GM12891 (cell line): Measurements from ENCODE around the gene MORF4L1.

Experiments
- POLR2A ChIP-seq: IDR thresholded peaks from 2 replicates; pipeline ENCODE4 v1.6.1; 2011; ENCODE audit warnings: low read depth, low read length, control low read depth
- POLR2AphosphoS5 ChIP-seq: IDR thresholded peaks from 2 replicates; pipeline ENCODE4 v1.6.1; 2011; ENCODE audit warnings: low read depth, low read length, control low read depth
- TAF1 ChIP-seq: IDR thresholded peaks from 2 replicates; pipeline ENCODE4 v1.6.1; 2011; ENCODE audit warnings: low read depth, low read length, control low read depth

GRCh38 chr15:78880242-78880533 lies 7.5 kb downstream of the MORF4L1 start:
- no peak for TF ChIP-seq POLR2AphosphoS5
- no peak for TF ChIP-seq POLR2A
- TF ChIP-seq TAF1: no peak
